GM18507 (cell line): Measurements from ENCODE around the gene MPST.
A peak's percentile ranks its signal among the peaks of the same experiment; 100 is the strongest.

Source experiments
- DNase-seq: peaks from one replicate; pipeline ENCODE4 v3.0.0; 2011; ENCODE audit warnings: low read depth; ENCODE audit not compliant: insufficient read length; ENCODE audit errors: extremely low spot score
- FAIRE-seq: peaks from 2 replicates; lab custom pipeline; 2011; peaks lifted over from hg19 to GRCh38; lab: Jason Lieb, UNC

Gene MPST

DNA sequence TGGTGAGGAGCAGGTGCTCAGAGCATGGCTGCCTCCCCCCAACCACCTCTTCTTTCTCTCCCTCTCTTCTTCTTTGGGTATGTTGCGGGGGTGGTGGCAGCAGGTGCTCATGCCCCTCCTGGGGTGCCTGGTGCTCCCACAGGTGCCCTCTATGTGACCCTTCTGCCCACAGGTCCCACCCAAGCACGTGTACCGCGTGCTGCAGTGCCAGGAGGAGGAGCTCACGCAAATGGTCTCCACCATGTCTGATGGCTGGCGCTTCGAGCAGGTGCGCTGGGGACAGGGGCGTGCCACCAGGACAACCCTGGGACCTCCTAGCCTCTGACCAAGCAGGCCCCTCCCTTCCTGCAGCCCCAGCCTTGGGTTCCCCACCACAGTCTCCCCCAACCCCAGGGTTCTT lies 37.7 kb downstream of the MPST start:
- FAIRE-seq, result no peak
- DNase-seq, result no peak

DNA sequence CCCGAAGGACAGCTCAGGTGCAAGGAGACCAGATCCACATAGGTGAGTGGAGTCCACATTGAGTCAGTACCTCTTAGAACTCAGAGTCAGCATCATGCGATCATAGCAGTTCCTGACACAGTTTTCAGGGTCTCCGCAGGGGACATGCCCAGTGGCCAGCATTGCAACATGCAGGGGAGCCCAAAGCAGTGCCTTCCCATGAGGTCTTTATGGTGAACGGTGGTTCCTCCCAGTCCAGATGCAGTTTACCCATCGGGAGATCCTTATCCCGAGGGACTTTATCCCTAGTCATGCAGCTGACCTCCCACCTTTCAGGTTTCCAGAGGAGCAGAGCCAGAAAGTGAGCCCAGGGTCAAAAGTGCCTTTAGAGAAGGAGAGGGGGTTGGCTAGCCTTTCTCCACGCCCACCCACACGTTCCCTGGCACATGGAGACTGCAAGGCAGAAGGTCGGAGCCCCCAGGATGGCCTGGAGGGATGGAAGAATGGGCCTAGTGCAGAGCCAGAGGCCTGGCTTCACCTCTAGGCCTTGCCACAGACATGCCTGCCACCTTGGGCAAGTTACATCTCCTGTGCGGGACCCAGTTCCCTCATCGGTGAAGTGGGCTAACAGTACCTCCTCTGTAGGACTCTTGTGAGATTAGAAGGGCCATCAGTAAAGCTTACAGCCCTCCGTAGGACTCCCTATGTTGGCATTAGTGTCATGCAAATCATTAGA lies 38.4 kb downstream of the MPST start:
- DNase-seq (no peak), FAIRE-seq (no peak)

DNA sequence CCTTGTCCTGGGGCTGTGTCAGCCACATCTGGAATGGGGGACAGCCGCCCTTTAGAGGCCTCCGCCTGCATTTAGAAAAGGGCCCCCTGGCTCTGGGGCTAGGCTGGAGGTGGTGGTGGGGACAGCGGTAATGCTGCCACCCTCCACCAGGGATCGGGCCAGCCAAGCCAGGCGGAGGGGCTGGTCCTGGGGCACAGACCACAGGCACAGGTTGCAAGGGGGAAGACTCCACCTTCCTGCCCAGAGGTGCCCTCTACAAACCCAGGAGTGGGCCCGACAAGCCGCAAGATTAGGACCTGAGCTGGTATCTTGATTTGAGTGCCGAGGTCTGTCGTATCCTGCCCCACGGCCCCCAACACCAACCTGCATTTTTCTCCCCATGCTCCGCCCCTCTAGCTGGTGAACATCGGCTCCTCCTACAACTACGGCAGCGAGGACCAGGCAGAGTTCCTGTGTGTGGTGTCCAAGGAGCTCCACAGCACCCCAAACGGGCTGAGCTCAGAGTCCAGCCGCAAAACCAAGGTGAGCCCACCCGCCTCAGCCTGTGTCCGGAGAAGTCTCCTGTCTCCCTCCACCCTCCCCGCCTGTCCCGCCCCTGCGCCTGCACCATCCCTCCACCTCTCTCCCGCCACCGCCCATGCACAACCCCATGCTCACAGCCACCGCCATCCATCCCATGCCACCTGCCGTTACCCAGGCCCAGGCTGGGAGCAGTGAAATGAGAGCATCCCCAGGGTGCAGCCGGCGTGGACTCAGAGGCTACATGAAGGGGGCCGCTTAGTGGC lies 39.6 kb downstream of the MPST start:
- no peak for FAIRE-seq
- no peak for DNase-seq

DNA sequence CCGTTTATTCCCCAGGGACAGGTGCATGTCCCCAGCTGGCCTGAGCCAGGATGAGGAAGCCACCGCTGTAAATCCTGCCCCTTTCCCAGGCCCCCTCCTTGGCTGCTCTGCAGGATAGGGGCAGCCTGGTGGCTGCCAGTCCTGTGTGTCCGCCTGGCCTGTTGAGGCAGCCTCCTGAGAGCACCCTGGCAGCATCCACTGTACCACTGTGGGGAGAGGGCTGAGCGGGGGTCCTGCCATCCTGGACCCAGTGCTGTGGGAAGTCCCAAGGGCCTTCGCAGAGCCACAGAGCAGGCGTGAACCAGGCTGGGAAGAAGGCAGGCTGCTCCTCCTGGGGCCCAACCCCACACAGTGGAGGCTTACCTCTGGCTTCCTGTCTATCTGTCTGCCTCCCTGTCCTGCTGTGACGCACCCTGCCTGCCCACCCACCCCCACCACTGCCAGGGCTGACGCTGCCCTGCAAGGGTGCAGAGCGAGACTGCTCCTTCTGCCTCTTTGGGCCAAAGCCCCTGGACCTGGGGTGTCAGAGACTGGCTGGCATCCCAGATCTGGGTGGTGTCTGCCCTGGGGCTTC lies 40.4 kb downstream of the MPST start:
- no peak for DNase-seq
- FAIRE-seq, result no peak

DNA sequence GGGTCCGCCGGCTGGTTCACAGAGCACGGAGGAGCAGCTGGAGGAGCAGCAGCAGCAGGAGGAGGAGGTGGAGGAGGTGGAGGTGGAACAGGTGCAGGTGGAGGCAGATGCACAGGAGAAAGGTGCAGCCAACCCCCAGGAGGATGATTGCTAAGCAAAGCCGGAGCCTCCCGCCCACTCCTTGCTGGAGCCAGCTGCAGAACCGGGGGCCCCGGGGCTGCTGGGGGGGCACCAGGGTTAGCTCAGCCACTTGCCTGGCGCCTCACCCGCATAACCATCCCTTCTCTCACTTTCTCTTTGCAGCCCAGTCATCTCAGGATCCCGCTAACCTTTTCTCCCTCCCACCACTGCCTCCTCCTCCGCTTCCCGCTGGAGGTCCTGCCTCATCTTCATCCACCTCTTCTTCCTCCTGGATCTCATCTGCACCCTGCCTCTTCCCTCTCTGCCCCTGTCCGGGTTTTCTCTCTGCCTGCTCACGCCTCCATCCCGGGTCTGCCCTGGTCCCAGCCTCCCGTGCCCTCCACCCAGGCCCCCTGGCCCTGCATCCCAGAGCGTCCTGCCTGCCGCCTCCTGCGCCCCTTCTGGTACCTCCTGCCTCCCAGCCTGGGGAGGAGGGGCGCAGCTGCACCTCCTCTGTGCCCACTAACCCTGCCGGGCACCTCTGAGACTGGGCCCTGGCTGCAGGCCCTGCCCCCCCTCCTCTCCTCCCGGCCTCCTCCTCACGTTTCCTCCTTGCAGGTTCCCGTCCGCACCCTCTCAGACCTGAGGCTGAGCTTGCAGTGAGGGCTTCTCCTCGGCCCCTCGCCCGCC lies 41.5 kb downstream of the MPST start:
- peak; percentile 63 for FAIRE-seq

DNA sequence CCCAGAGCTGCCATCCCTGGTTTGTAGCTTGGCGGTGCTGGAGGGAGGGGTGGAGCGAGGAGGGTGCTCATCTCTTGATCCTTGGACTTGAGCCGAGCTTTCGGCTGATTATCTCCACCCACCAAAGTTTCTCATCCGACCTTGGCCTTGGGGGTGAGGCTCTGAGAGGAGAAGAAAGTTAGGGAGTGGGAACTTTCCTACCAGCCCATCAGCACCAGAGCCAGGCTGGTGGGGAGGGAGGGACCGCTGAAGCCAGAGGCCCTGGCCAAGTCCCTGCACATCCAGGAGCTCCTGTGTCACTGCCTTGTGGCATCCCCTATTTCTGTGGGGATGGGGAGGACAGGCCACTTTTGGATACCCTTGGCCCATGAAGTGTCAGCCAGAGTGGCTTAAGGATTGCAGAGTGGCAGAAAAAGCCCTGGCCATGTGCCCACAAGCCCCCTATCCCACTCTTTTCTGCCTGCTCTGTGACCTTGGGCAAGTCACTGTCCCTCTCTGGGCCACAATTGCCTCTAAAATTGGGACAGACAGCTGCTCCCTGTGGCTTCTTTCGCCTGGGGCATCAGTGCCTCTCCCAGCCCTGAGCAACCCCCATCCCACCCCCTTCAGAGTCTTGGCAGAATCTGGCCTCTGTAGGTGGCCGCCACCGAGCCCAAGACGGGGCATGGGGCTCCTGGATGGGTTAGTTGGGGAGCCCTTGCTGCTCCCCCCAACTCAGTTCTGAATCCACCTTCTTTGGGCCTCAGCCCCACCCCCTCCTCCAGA lies 42.3 kb downstream of the MPST start:
- FAIRE-seq (no peak), DNase-seq (no peak)

More for the DNA sequence above, 41.5 kb downstream of the MPST start:
- peak; percentile 65 for DNase-seq

DNA sequence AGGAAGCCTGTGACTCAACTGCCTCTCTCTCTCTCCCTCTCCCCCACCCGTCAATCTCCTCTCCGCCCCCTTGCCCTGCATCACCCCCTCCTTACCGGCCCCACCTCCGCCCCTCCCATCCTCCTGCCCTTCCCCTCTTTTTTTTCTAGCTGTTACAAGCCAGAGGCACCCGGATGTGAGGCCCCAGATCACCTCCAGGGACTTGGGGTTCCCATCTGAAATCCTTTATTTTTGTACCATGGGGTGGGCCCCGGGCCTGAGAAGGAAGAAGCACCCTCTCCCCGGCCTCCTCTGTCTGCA lies 42.8 kb downstream of the MPST start:
- DNase-seq (no peak), FAIRE-seq (no peak)

DNA sequence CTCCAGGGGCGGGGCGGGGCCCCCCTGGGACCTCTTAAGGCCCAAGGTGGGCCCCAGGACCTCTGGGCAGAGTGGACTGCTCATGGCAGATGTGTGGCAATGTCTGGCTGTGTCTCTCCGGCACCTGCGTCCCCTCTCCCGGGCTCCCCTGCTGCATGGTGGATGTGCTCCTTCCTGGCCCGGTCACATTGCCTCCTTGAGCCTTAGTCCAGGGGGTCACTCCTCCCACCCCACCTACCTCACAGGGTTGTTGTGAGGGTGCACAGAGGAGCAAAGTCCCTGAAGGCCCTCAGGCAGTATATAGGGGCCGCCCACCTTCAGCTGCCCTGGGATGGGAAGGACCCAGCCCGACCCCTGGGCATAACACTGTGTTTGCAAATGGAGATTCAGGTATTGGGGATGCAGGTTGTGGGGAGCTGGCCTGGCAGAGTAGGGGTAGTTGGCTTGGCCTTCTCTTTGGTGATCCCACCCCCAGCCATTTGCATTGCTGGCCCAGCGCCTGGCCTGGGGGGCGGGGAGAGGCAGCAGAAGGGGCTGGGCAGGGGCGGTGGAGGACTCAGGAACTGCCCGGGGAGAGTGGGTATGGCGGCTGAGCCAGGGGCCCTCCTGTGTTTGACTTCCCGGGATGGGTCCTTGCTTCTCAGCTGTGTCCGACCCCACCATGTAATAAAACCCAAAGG lies 43.3 kb downstream of the MPST start:
- no peak for FAIRE-seq
- DNase-seq, result no peak

DNA sequence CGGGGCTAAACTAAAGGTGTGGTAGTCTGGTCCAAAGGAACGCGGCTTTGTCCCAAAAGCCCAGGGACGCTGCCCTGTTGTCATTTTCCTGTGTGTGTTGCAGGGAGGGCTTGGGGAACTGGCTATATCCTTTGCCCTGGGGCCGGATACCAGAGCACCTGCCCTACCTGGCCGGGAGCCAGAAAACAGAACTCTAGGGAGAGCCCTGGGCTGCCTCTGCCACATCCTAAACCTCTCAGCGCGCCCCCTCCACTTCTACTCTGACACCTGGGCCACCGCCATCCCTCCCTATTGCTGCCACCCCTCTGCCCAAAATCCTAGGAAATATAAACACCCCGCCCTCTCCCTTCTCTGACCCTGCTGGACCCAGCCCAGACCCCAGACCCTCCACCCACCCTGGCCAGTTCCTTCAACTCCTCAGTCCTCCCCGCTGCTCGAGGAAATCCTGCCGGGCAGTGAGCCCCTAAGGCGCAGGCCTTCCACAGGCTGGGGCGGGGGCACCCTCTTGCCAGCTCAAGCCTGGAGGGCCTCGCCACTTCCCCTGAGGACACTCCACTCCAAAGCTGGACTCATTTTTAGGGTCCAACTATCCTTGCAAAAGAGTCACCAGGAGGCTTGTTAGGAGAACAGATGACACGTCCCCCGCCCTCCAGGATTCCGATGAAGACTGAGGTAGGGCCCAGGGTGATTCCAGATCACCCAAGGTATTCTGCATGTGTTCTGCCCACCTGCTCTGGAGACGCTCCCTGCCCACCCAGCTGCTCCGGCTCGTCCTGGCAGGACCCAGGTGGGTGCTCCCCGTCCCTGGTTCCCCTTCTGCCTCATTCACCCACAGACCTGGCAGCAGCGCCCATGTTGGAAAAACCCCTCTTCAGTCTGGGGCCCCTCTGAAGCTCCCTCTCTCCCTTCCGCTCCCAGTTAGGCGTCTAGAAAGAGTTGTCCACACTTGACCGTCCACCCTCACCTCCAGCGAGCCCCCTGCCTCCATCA lies 44.2 kb downstream of the MPST start:
- FAIRE-seq, result no peak
- DNase-seq, result no peak

DNA sequence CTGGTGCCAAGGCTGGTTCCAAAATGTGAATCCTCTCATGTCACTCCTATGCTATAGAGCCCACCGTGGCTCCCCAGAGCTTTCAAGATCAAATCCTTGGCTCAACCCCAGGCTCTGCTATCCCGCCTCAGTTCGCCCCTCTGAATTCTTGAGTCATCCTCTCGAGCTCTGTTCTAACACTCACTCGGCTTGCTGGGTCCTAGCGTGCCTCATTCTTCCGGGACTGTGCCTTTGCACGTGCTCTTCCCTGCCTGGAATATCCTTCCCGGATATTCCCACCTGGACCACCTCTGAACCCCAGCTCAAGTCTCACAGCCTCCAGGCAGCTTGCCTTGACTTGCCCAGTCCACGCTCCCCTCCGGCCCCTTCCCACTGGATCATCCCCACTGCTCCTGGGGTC lies 45.0 kb downstream of the MPST start:
- DNase-seq, result no peak
- no peak for FAIRE-seq

DNA sequence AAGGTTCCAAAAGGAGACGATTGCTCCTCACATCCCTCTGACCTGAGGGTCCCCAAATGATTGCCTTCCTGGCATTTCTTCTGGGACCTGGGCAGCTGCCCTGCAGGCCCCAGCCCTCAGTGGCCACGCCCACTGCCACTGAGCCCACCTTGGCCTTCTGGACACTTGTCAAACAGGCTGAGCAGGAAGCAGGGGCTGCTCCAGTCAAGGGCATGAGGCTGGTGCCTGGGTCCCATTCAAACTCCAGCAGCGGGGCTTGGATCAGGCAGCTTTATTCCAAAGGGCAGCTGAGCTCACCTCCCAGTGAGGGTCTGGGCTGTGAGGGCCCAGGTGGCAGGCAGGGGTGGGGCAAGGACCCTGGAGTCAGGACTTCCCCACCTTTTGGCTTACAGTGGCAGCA lies 45.6 kb downstream of the MPST start:
- no peak for FAIRE-seq

DNA sequence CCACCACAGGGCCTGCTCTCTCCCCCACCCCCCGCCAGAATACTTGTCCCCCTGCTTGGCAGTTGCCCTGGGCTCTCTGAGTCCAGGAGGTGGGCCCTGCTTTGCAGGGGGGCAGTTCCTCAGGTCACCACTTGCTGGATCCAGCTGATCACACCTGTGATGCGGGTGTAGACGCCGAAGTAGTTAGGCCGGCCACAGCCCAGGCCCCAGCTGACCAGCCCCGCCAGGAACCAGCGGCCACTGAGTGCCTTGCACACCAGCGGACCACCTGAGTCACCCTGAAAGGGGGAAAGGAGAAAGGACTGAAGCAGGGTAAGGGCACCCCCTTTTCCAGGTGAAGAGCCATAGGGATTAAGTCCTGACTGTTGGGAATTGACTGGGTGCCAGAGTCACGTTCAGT lies 46.4 kb downstream of the MPST start:
- FAIRE-seq, result no peak

More for the DNA sequence above, 45.6 kb downstream of the MPST start:
- DNase-seq, result no peak

DNA sequence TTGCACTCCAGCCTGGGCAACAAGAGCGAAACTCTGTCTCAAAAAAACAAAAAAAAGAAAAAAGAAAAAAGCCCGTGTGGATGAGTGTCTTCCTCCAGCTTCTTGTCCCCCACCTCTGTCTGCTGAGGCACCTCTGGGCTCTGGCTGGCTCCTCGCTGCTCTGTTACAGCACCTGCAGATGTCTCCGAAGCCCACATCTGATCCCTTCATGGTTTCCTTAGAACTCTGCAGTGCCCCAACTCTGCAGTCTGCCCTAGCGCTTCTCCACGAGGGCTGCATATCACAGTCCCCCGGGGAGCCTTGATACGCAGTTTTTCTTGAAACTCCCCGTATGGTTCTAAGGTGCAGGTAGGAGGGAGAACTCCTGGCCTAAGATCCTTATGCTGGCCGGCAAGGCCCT lies 47.9 kb downstream of the MPST start:
- FAIRE-seq, result no peak
- no peak for DNase-seq

More for the DNA sequence above, 46.4 kb downstream of the MPST start:
- no peak for DNase-seq

DNA sequence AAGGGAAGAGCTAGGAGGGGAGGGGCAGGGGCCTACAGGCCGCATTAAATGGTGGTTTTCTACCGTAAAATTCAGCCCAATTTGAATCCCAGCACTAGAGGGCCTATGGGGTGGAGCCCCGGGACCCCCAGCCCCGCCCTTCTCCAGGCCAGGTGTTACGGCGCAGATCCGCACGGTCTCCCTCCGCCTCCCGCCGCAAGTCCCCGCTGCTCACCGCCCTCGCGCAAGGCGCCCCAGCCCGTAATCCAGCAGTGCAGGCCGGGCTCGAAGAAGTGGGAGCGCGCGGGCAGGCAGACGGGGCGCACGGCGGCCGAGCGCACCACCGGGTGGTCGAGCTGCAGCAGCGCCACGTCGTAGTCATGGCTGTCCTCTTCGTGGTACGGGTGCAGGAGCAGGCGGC lies 49.3 kb downstream of the MPST start:
- no peak for DNase-seq

DNA sequence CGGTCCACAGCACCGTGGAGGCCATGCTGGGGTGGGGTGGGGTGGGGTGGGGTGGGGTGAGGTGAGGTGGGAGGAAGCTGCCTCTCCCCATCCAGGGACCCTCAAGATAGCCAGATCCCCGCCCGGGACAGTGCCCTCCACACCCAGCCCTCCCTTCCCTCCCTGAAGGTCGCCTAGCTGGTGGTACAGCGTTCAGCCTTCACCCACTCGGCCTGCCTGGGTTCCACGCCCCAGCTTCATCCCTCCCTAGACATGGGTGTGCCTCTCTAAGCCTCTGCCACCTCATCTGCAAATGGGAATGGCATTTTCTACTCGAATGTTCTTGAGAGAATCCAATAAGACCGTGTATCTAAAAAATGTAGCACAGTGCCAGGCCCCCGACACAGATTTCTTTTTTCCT lies 49.8 kb downstream of the MPST start:
- DNase-seq (no peak), FAIRE-seq (no peak)

More for the DNA sequence above, 49.3 kb downstream of the MPST start:
- FAIRE-seq, result no peak

DNA sequence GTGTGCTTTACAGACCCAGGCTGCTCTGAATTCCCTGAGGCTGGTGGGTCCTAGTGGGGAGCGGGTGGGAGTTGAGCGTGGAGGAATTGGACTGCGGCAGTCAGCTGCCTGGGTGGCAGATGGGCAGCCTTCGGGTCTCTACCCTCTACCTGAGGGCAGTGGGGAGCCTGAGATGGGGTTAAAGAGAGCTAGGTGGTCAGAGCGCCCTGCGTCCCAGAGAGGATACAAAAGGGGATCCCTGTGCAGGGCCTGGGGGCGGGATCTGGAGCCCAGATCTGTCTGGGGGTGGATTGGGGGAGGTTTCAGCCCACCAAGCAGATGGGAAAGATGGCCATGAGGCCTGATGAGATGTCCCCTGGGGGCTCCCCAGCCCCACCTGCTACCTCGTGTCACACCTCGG lies 50.2 kb downstream of the MPST start:
- DNase-seq (no peak), FAIRE-seq (no peak)

DNA sequence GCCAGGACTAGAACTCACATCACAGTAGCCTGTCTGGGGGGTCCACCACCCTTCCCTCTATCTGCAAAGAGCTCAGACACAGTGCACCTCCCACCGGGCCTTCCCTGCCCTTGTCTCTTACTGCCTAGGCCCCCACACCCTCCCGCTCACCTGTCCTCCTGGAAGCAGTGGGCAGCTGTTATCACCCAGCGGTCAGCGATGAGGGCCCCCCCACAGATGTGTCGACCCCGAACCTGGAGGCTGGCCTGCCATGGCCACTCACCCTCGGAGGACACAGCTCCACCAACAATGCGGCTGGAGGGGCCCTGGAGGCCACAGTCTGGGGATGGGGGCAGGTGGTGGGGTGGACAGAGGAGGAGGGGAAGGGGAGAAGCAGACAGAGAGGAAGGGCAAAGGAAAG lies 50.8 kb downstream of the MPST start:
- FAIRE-seq, result no peak
- DNase-seq, result no peak

DNA sequence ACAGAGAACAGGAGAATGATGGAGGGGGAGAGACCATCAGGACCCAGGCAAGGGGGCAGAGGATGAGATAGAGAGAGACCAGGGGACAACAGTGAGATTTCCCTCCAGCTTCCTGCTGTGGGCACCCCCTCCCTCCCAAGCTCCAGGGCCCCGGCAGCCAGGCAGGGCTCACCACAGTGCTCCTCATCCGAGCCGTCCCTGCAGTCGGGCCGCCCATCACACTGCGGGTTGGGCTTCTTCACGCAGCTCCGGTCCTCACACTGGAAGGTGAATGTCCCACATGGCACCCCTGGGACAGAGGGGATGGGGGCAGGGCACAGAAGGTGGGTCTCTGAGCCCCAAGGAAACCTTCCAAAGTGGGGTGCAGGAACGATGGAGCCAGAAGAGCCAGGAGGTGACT lies 51.2 kb downstream of the MPST start:
- FAIRE-seq (no peak), DNase-seq (no peak)
